IMR-90 (cell line): ENCODE measurements around the gene SIM2. TPM values are rescaled to one million over a fixed set of nuclear protein-coding genes. Genes with fewer than 3 reads are reported as not detected.
A peak's percentile ranks its signal among the peaks of the same experiment; 100 is the strongest.

ENCODE experiments used
- ATAC-seq: fragments of 200-7000 bp; cut with Tn5 transposase; 2 replicates; pipeline ENCODE4 v1.9.1; 2020; ENCODE audit warnings: low read depth, mild to moderate bottlenecking, moderate library complexity
- BruUV-seq: library from RNA; stranded (reverse); fragments of 400-500 nt; replicated peaks from 2 replicates; lab custom pipeline; 2021; lab: Mats Ljungman, UMichigan
- CTCF ChIA-PET: fragments of 300-600 bp; formaldehyde crosslinking; extraction: SDS; loops from one replicate; lab custom pipeline; 2021; ENCODE audit warnings: antibody characterized with exemption; lab: Yijun Ruan, JAX
- POLR2A ChIA-PET: fragments of 300-600 bp; sonication (Branson Sonifier 250); formaldehyde crosslinking; loops from one replicate; lab custom pipeline; 2022; ENCODE audit warnings: antibody characterized with exemption; ENCODE audit not compliant: unreplicated experiment; lab: Charles Lee
- DNase-seq: peaks from one replicate; pipeline ENCODE4 v3.0.0; 2013
- H2AFZ ChIP-seq: replicated peaks from 2 replicates; pipeline ENCODE3; 2013; ENCODE audit warnings: low read length, mild to moderate bottlenecking; ENCODE audit not compliant: poor library complexity
- H2AK5ac ChIP-seq: 2 replicates; pipeline ENCODE4 v1.6.1; 2013; ENCODE audit warnings: low read depth, low read length, inconsistent platforms
- H2AK9ac ChIP-seq: replicated peaks from 2 replicates; pipeline ENCODE3; 2013; ENCODE audit warnings: mild to moderate bottlenecking, low read depth, low read length, moderate library complexity; ENCODE audit not compliant: poor library complexity
- H2BK120ac ChIP-seq: 2 replicates; pipeline ENCODE4 v1.6.1; 2013; ENCODE audit warnings: low read depth, low read length, inconsistent platforms
- H2BK15ac ChIP-seq: 3 replicates; pipeline ENCODE4 v1.6.1; 2013; ENCODE audit warnings: low read depth, low read length, inconsistent platforms
- H2BK20ac ChIP-seq: 2 replicates; pipeline ENCODE4 v1.6.1; 2013; ENCODE audit warnings: low read depth, mild to moderate bottlenecking, inconsistent platforms, low read length, moderate library complexity
- H2BK5ac ChIP-seq: 2 replicates; pipeline ENCODE4 v1.6.1; 2013; ENCODE audit warnings: mild to moderate bottlenecking, low read depth, low read length, inconsistent platforms; ENCODE audit not compliant: poor library complexity, severe bottlenecking
- H3K14ac ChIP-seq: replicated peaks from 2 replicates; pipeline ENCODE4 v1.6.1; 2013; ENCODE audit warnings: low read depth, low read length, inconsistent platforms
- H3K18ac ChIP-seq: 2 replicates; pipeline ENCODE4 v1.6.1; 2013; ENCODE audit warnings: low read depth, low read length, control low read depth
- H3K23ac ChIP-seq: 2 replicates; pipeline ENCODE4 v1.6.1; 2013; ENCODE audit warnings: low read depth, low read length, inconsistent platforms
- H3K27ac ChIP-seq: 2 replicates; pipeline ENCODE4 v1.5.1; 2013; ENCODE audit warnings: mild to moderate bottlenecking, control low read depth, low read length; ENCODE audit not compliant: insufficient read depth
- H3K27me3 ChIP-seq: 2 replicates; pipeline ENCODE4 v1.6.1; 2013; ENCODE audit warnings: low read length; ENCODE audit not compliant: control insufficient read depth, insufficient read depth
- H3K36me3 ChIP-seq: 2 replicates; pipeline ENCODE4 v1.6.1; 2013; ENCODE audit warnings: low read length, mixed read lengths; ENCODE audit not compliant: control insufficient read depth, insufficient read depth
- H3K4ac ChIP-seq: 2 replicates; pipeline ENCODE4 v1.6.1; 2013; ENCODE audit warnings: low read depth, low read length, inconsistent platforms
- H3K4me1 ChIP-seq: 2 replicates; pipeline ENCODE4 v1.6.1; 2013; ENCODE audit warnings: low read length, mixed read lengths; ENCODE audit not compliant: control insufficient read depth, insufficient read depth
- H3K4me2 ChIP-seq: 2 replicates; pipeline ENCODE4 v1.6.1; 2013; ENCODE audit warnings: low read depth, mild to moderate bottlenecking, control low read depth, low read length, moderate library complexity
- H3K4me3 ChIP-seq: 2 replicates; pipeline ENCODE4 v1.5.1; 2013; ENCODE audit warnings: low read depth, mild to moderate bottlenecking, control low read depth, low read length, moderate library complexity; ENCODE audit not compliant: insufficient read depth
- H3K56ac ChIP-seq: 2 replicates; pipeline ENCODE4 v1.6.1; 2013; ENCODE audit warnings: low read length, inconsistent platforms; ENCODE audit not compliant: insufficient read depth; ENCODE audit errors: extremely low read depth
- H3K79me1 ChIP-seq, 2 experiments: 2 replicates each; pipeline ENCODE4 v1.6.1; 2013; ENCODE audit warnings: low read length in 2 of 2, inconsistent platforms in 1 of 2, low read depth in 1 of 2
- H3K9ac ChIP-seq: 2 replicates; pipeline ENCODE4 v1.6.1; 2013; ENCODE audit warnings: low read depth, low read length, control low read depth
- H3K9me1 ChIP-seq: 2 replicates; pipeline ENCODE4 v1.6.1; 2013; ENCODE audit warnings: low read length, inconsistent platforms; ENCODE audit not compliant: insufficient read depth
- H3K9me3 ChIP-seq: 2 replicates; pipeline ENCODE4 v1.6.1; 2013; ENCODE audit warnings: low read length; ENCODE audit not compliant: control insufficient read depth, insufficient read depth
- H4K20me1 ChIP-seq: 2 replicates; pipeline ENCODE4 v1.6.1; 2013; ENCODE audit warnings: low read length, inconsistent platforms; ENCODE audit not compliant: insufficient read depth
- H4K5ac ChIP-seq: 2 replicates; pipeline ENCODE4 v1.6.1; 2013; ENCODE audit warnings: mild to moderate bottlenecking, low read depth, low read length, control low read depth
- H4K8ac ChIP-seq, 2 experiments: 2 replicates each; pipeline ENCODE4 v1.6.1; 2013; ENCODE audit warnings: low read depth in 2 of 2, low read length in 2 of 2, control low read depth in 1 of 2, inconsistent platforms in 1 of 2
- H4K91ac ChIP-seq: 2 replicates; pipeline ENCODE4 v1.6.1; 2013; ENCODE audit warnings: low read depth, low read length, inconsistent platforms; ENCODE audit not compliant: insufficient read depth
- FOS ChIP-seq: fragments of 150-350 bp; IDR thresholded peaks from 2 replicates; pipeline ENCODE4 v1.6.1; 2016; ENCODE audit warnings: low read depth, low read length
- NFE2L2 ChIP-seq: fragments of 150-350 bp; IDR thresholded peaks from 2 replicates; pipeline ENCODE4 v1.6.1; 2016; ENCODE audit warnings: low read depth, mild to moderate bottlenecking, low read length
- WGBS, 2 experiments: methylation state at CpG; one replicate each; pipeline versions ENCODE4 v1.1.5 to v1.1.7; 2013; ENCODE audit warnings: missing lambda C conversion rate in 2 of 2; ENCODE audit not compliant: insufficient read length in 1 of 2; ENCODE audit errors: extremely low coverage in 2 of 2; 5-methylcytosine and 5-hydroxymethylcytosine counted together
- dilution Hi-C: fragments of 300-500 bp; cut with HindIII; formaldehyde crosslinking; loops from one replicate; pipeline ENCODE4 v1.14.3; 2018; ENCODE audit warnings: low sequenced_read_pairs; ENCODE audit not compliant: unreplicated experiment
- in situ Hi-C: fragments of 300-500 bp; cut with MboI; formaldehyde crosslinking; loops from 3 replicates; pipeline ENCODE4 v1.14.3; 2019; ENCODE audit warnings: low sequenced_read_pairs, inconsistent platforms, mixed read lengths
- intact Hi-C: fragments of 100-400 bp; cut with micrococcal nuclease; formaldehyde crosslinking; loops from 2 replicates; pipeline ENCODE4 v1.10.0; 2022
- polyA plus RNA-seq, 3 experiments: library from polyadenylated mRNA; depleted of rRNA; stranded (reverse); fragments of >200 nt; gene quantifications; 2 replicates each; pipeline ENCODE4 v1.2.3, GENCODE V29; 2012; ENCODE audit warnings: low replicate concordance in 1 of 3
- total RNA-seq: library from RNA; depleted of rRNA; stranded (reverse); fragments of >200 nt; gene quantifications from 2 replicates; pipeline ENCODE4 v1.2.3, GENCODE V29; 2012

SIM2 gene
- total and polyA plus RNA-seq, 2 of the 4 experiments (the other 2 are of a cell fraction), result 2.2 to 7.5 TPM

GRCh38 chr21:36756527-36756926 is 57.6 kb downstream of the SIM2 start:
- Histone ChIP-seq H2AK9ac (no peak overlapping the region), H4K91ac (no peak overlapping the region), H4K20me1 (no peaks in the 10 kb centered on the region), H3K9me1 (peaks cover 15% of the 10 kb centered on the region), H3K18ac (no peak overlapping the region; the same call in 1 of the 2 replicates), H3K36me3 (no peaks in the 10 kb centered on the region; the same call in 1 of the 2 replicates), H3K23ac (peak overlapping the region; percentile 54; the same call in 1 of the 2 replicates), H2BK20ac (peak overlapping the region; percentile 43; the same call in 1 of the 2 replicates), H3K9me3 (no peaks in the 10 kb centered on the region), H3K56ac (no peak overlapping the region; the same call in 1 of the 2 replicates), H4K8ac (no peak overlapping the region), H3K4ac (peak overlapping the region; percentile 43), H2BK15ac (no peak overlapping the region), H3K9ac (no peak overlapping the region), H3K27me3 (no peaks in the 10 kb centered on the region), H3K4me1 (peaks cover 6% of the 10 kb centered on the region), H2BK5ac (no peak overlapping the region), H2AK5ac (peak overlapping the region; percentile 35; the same call in 1 of the 2 replicates), H3K79me1 (0 out of 4 replicates have a peak, but pooled peaks cover 0 to 4% of the 10 kb centered on the region in 2 experiments), H3K27ac (no peak overlapping the region), H2AFZ (no peak overlapping the region), H2BK120ac (no peak overlapping the region), H3K4me3 (no peak overlapping the region), H3K4me2 (no peak overlapping the region), H3K14ac (no peak overlapping the region), H4K5ac (no peak overlapping the region)
- intact Hi-C loops (no loop called here), in situ Hi-C loops (no loop called here), dilution Hi-C loops (no loop called here)
- CTCF ChIA-PET, result interaction anchor here (0.6 kb wide), 1 partner anchor 96 kb away, joined by 3 read pairs; no protein-coding TSS in a partner anchor
- peak; percentile 83 for DNase-seq
- BruUV-seq, result no TSS peak
- WGBS, 2 experiments, result 92% methylated on average over 2 of the region's 7 CpGs; no CpG with 5 or more reads in 1 of the 2 experiments
- POLR2A ChIA-PET, result no interaction called here
- peak; percentile 28; the same call in 1 of the 2 replicates for ATAC-seq
- TF ChIP-seq FOS, result 0 out of 2 replicates have a peak, but pooled peaks have one; percentile 2
- no peak for TF ChIP-seq NFE2L2
